Right renal cortex interstitium (tissue), 3 donors: Measurements from ENCODE around the gene FEZF2. TPM values are rescaled to one million over a fixed set of nuclear protein-coding genes. Genes with fewer than 3 reads are reported as not detected.

Experiments
- DNase-seq, 3 donors: peaks; one replicate each; pipeline ENCODE4 v3.0.0-alpha.2; 2013; ENCODE audit warnings: low read depth in 3 of 3, low spot score in 2 of 3
- polyA plus RNA-seq, 3 donors: library from polyadenylated mRNA; unstranded; fragments of 120-200 nt; gene quantifications; one replicate each; pipeline ENCODE4 v1.2.1, GENCODE V29; 2013; ENCODE audit not compliant: insufficient read length in 3 of 3

The FEZF2 gene
- polyA plus RNA-seq, 3 donors = not detected

DNA sequence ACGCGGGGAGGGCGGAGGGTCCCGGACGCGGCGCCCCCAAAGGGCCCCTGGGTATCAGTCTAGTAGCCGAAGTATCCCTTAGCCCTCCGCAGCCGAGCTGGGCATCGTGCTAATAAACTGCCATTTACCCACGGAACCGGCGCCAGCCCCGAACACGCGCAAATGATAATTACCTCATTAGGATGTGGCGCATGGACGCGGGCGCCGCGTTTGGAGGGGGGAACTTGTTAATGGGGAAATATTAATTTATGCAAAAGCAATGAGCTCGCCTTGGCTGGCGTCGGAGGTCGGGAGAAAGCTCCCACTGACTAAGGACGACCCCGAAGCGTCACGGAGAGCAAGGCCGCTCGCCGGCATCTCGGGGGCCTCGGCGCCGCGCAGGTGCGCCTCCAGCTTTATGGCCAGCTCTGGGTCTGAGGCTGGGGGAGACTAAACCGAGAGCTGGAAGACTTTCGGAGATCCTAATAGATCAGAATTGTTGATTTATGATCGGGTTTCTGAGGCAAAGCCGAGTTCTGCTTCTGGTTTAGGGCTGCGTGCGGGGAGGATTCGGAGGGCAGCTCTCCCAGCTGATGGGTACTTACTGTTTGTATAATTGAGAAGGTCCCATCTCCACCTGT is 474 bp upstream of the FEZF2 start:
- no peak for DNase-seq

DNA sequence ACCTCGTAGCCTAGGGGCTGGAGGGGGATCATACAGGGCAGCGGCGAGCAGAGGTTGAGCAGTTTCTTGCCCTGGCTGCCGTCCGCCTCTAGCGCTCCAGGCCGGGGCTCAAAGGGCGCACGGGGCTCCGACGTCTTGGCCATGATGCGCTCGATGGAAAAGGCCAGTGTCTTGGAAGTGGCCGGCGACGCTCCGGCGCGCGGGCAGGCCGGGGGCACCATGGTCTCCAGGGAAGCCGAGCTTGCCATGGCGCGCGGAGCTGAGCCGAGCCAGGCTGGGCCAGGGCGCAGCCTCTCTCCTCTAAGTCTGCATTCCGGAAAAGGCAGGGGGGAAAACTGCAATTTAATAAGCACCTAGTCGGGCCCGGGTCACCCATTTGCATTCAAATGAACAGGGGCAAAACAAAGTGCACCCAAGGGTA is 719 bp downstream of the FEZF2 start:
- DNase-seq = no peak

DNA sequence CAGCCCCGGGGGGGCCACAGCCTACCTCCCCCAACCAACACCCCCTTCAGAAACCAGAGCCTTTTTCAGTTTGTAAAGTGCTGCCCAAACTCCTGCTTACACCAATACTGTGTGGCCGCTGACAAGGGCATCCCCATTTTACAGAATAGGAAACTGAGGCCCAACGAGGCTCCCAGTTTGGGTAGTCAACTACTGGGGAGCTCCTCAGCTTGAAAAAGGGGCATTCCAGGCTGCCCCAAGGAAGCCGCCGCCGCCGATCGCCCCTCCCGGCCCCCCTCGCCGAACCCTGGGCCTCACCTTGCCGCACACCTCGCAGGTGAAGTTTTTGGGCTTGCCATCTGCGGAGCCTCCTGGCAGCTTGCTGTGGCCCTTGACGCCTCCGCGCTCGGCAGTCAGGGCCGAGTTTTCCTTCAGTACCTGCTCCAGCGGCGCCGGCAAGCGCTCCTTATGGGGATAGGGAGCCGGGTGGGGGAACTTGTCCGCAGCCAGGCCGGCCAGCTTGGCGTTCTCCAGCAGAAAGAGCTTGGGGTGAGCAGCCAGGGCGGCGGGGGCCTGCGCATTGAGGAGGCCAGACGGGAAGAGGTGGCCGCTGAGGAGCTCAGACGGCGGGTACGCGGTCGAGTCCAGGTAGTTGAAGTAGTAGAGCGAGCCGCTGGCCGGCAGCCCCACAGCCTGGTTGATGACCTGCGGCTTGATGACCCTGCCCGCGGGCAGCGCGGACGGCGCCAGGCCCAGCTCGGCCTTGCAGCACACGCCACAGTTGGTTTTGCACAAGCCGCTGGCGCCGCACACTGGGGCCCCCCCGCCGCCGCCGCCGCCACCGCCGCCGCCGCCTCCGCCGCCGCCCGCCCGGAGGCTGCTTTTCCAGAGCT is 1.4 kb downstream of the FEZF2 start:
- no peak for DNase-seq

DNA sequence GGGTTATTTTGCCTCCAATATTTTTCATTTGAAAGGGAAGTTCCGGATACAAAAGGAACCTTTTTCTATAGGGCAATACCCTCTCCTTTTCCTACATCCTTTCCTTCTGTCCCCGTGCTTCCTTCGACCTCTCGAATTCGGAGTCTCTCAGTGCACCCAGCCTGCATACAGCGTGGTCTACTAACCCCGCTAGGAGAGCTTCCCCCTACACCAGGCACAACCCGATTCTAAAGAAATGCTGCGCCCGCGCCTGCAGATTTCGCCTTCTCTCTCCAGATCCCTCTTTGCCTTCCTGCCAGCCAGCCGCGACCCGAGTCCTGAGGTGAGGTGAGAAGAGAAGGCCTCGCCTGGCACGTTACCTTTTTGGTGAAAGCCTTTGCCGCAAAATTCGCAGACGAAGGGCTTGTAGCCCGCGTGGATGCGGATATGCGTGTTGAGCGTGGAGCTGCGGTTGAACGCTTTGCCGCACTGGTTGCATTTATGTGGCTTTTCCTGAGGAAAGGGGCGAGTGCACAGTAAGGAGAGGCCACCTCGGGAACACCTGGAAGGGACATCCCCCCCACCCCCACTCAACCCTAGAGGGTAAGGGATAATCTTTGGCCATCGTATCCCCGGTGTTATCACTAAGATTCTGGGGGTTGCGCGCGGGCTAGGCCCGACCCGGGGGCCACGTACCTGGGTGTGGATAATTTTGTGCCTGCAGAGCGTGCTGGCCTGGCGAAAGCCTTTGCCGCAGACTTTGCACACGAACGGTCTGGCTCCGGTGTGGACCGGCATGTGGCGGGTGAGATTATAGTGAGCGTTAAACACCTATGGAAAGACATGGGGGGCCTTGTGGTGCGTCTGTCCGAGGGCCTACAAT is 2.3 kb downstream of the FEZF2 start:
- DNase-seq = no peak

DNA sequence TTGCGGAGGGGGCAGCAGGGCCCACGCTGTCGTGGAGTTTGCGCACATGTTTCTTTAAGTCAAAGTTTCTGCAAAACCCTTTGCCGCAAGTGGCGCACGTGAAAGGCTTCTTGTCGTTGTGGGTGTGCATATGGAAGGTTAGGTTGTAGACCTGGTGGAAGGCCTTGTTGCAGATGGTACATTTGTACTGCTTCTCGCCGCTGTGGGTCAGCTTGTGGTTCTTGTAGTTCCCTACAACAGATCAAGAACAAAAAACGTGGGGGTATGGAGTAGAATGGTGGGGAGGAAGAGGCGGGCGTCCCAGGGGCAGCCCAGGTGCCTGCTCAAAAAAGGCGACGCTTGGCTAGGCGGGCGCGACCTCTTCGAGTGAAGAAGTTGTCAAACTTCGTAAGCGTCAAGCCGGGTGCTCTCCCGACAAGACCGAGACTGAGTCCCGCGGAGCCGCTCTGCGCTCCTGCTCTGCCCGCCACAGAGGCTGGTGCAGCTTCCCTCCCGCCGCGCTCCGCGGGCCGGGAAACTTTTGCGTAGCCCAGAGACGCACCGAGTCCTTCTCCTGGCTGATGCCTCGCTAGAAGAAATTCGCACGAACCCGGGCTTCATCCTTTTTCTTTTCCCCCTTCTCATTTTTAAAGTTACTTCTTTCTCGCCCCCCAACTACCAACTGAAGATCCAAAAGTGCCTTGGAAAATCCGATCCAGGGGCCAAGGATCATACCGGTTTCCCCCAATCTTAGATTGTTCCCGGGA is 3.1 kb downstream of the FEZF2 start:
- no peak for DNase-seq

DNA sequence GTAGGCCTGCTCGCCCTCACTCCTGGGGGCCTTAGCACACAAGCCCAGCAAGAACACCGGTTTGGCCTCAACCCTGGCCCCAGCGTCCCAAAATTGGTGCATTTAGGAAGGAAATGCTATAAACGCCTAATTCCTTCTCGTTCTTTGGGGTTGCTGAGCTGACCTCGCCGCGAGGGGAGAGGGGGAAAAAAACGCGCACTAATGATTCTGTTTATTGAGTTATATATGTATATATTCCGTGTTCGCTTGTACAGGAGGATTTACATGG is 3.9 kb downstream of the FEZF2 start:
- no peak for DNase-seq

DNA sequence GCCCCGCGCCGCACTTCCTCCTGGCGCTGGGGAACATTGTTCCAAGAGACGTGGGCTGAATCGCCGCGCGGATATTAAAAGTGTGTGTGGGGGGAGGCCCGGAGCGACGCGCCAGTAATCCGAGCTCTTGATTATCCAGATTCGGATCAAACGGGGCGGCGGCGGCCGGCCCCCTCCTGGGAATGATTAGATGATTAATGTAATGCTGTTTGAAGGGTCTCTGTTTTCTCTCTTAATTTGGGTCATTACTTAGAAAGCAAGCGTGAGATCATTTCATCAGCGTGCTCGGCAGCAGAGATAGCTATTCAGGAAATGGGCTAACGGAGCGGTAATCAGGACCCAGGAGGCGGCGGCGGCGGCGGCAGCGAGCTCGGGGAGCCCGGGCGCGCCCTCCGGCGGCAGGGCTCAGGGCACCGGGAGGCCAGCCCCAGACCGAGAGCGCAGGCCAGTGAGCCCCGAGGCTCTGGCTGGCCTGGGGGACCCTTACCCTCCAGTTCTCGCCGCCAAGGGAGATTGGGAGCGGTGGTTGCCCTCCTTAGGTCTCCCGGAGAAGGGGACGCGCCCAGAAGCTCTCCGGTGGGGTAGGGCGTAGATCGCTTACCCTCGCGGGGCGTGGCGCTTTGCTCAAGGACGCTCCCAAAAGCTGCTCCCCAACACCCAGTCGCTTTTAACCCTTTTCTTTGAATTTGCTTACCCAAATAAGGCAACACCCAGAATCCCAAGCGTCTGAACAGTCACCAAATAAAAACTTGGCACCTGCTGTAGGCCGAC is 4.5 kb downstream of the FEZF2 start:
- no peak for DNase-seq

DNA sequence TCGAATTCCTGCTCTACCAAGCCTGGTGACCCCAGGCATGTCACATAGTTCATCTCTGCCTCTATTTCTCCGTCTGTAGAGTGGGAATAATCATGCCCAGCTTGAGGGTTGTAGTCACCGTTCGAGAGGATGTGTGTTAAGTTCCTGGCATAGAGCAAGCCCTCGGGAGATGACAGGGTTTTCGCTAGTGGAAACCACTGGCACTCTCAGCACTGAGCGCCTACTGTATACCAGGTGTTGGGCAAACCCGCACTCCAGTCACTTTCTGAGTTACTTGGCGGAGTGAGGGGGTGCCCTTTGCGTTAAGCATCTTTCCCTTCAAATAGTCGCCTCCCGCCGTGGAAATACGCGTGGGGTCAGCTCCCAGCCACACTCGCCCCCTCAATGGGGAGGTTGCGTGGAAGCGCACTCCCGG is 5.1 kb downstream of the FEZF2 start:
- no peak for DNase-seq

DNA sequence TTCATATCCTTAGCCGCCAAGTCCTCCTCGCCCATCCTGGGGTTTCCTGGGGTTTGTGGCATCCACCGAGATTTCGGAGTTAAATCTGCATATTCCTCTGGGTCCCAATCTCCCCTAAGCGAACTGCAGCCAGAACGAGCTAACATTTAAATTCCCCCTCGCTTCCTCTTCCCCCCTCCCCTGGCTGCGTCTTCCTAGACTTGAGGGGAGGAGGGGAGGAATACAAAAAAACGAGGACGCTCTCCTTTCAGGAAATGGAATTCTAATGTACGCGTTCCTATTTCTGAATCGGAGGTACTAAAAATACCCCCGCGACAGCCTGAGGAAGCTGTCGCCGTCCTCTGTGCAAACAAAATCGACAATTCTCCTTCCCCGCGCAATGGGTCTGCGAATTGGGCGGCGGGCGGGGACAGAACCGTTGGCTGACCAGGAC is 5.6 kb downstream of the FEZF2 start:
- DNase-seq = no peak

DNA sequence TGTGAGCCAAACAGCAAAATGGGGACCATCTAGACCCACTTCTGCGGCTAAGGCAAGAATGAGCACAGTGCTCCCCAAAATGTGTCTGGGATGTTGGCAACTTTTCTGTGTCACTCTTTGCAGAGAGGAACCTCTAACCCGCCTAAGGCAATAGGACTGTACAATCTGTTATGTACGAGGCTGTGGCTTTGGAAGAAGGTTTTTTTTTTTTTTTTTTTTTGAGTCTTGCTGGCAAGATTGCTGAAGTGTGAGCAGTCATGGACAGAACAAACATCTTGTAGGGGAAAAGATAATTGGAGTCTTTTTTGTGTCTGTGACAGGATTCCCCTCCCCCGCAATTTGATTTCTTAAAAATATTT is 7.2 kb downstream of the FEZF2 start:
- DNase-seq = no peak

DNA sequence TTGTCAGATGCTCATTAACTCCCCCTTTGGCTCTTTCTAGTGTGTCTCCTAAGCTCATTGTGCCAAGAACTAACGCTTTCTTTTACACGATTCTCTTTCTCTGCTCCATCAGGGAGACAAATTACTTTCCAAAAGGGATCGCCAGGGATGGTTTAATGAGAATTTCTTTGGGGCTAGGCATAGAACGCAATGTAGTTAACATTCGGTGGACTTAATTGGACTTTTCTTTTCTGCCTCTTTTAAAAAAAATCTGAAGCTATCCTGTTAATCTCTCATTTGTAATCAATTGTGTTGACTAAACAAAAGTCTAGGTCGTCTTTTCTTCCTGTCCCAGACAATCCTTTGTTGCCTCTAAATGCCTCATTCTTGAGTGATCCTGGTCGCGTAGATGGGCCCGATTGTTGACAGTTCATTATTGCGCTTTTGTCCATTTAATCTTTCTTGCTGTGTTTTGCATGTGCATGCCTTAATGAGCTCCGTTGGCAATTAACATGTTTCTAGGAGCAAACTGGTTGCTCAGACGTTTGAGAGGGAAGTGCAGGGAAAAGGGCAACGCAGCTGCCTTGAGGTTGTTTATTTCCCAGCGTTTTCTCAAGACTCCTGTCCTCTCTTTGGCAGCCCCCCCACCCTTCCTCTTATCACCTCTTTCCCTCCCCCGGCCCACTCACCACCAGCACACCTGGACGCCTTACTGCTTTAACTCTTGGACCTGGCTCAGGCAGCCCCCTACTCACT is 7.8 kb downstream of the FEZF2 start:
- DNase-seq = no peak

DNA sequence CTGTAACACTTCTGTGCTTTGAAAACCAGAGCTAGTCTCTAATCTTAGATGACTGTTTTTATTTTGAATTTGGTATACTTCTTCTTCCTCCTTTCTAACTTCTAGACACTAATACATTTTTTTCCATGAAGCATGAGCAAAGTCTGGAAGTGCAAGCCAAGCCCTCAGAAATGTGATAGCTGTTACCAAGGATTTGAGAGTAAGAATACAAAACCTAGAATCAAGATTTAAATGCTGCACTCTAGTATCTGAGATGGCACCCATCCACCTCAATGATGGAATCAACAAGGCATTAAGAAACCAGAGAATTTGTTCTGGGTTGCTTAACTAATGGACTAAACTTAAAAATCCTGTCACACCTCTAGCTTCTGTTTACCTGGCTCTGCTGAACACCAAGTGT is 9.2 kb downstream of the FEZF2 start:
- no peak for DNase-seq

DNA sequence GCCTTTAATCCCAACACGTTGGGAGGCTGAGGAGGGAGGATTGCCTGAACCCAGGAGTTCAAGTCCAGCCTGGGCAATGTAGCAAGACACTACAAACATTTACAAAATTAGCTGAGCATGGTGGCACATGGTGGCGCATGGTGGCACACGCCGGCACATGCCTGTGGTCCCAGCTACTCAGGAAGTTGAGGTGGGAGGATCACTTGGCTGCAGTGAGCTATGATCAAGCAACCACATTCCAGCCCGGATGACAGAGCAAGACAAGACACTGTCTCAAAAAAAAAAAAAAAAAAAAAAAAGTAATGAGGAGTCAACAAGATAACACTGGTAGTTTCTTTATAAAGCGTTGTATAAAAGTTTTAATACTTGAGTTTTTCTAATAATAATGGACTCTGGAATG is 10.1 kb downstream of the FEZF2 start:
- no peak for DNase-seq

DNA sequence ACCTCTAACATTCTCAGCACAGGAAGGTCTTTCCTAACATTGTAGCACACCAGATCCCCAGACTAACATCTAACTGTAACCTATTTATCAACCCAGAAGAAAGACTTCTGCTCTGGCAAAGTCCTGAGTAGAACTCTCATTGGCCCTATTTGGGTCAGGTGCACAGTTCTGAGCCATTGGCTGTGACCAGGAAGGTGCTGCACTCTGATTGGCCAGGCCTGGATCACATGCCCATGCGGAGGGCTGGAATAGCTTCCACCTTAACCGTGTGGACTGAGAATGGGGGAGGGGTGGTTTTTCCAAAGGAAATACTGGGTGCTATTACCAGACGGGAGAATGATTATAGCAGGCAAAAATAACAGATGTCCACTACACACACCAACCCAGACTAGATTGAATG is 11.5 kb downstream of the FEZF2 start:
- no peak for DNase-seq

DNA sequence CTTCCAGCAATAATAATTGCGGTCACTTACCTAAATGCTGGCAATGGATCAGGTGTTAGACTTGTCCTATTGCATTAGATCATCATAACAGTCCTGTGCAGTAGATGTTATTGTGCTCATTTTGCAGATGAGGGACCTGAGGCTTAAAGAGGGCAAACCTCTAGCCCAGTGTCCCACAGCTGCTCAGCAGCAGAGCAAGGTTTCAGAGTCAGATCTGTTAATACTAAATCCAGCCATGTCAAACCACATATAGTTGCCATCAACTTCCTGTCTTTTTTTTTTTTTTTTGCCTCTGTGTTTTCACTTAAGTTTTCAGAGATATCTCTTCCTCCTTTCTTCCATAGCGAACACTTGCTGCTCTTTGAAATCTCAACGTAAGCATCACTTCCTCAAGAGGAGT is 12.1 kb downstream of the FEZF2 start:
- no peak for DNase-seq

DNA sequence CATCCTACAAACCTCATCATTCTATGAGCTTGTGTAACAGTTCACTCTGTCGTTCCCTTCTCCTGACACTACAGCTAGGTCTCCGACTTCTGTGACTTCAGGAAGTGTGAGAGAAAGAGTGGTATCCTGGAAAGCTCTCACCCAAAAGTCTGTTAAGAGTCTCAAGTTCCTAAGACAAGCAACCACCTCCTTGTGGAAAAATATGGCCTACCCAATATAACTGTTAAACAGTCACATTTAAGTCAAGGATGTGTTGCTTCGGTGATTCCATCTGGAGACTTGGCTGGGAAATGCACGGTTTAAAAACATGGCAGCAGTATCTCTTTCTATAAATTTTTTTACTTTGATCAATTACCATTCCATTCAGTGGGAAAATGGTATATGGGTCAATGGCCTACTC is 13.8 kb downstream of the FEZF2 start:
- no peak for DNase-seq

DNA sequence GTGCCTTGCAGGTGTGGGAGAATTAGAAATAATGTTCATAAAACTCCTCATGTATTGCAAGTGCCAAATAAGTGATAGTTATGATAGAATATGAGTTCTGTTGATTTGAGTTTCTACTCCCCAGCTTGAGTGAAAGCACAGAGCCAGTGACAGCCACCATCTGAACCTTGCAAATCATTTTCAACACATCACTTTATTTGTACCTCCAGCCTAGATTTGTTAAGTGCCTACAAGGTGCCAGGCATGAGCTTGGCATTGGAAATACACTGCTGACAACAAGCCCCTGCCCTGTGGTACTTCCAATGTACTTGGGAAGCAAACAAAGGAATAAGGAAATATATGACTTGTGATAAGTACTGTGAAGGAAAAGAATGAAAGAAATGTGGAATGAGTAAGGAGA is 17.0 kb downstream of the FEZF2 start:
- DNase-seq = no peak

DNA sequence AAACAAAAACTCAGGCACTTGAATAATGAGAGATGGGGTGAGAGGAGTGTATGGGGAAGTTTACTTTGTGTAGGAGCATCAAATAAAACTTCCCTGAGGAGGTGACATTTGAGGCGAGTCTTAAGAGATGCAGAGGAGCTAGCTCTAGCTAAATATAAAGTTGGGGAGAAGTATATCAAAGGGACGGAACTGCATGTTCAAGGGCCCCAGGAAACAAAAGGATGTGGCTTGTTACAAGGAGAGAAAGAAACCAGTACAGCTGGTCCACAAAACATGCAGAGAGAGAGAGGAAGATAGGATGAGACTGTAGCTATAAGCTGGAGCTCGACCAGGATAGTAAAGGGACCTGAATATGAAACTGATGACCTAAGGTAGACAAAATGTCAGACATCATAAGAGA is 17.6 kb downstream of the FEZF2 start:
- DNase-seq = no peak

DNA sequence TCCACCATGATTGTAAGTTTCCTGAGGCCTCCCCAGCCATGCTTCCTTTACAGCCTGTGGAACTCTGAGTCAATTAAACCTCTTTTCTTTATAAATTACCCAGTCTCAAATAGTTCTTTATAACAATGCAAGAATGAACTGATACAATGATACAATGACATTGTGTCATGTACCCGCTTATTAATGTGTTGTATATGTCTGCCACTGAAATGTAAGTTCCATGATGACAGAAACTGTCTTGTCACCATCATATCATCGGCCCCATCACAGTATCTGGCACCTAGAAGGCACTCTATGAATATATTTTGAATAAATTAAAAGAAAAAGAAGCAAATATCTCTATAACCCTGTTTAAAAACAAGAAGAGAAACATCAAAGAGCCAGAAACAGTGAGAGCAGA is 29.6 kb downstream of the FEZF2 start:
- no peak for DNase-seq

DNA sequence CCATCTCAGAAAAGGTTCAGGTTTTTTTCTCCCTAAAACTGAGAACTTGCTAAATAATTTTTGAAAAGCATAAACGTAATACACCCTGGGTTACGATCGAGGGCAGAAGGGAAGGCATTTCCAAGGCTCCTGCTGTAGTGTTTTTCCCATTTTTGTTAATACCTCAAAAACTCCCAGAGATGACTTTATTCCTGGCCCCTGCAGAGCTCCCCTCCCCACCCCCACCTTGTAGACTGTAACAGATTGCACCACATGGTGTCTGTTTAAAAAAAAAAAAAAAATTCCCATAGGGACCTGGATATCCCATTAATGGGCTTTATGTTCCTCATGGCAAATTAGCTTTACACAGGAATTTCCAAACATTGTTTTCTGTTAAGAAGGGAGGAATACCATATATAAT is 38.2 kb downstream of the FEZF2 start:
- no peak for DNase-seq
